ENCODE data around the gene QKI.

- no peak for TF ChIP-seq POLR2AphosphoS5 (IDR thresholded peaks at IDR 0.05)
- TF ChIP-seq POLR2A (IDR thresholded peaks at IDR 0.05) = no peak
- no peak for TF ChIP-seq CTCF (IDR thresholded peaks at IDR 0.05)
Measured at GRCh38 chr6:163380216-163380615, 34.3 kb upstream of the QKI start.

Measured in prostate gland (tissue), 2 donors.